Urinary bladder (tissue), 4 donors: ENCODE data around the gene BCAR1. TPM values are rescaled to one million over a fixed set of nuclear protein-coding genes. Genes with fewer than 3 reads are reported as not detected.
A peak's percentile ranks its signal among the peaks of the same experiment; 100 is the strongest.
"Not testable (repeated sequence)": the region's sequence is repeated elsewhere in the genome, so short reads cannot be mapped to it uniquely, and the experiment has no call there.

ENCODE experiments used
- DNase-seq: peaks from one replicate; pipeline ENCODE4 v3.0.0-alpha.2; 2015; ENCODE audit errors: extremely low spot score
- H3K27ac ChIP-seq: one replicate; pipeline ENCODE4 v1.5.1; 2013; ENCODE audit warnings: low read depth, mild to moderate bottlenecking, moderate library complexity
- H3K36me3 ChIP-seq: one replicate; pipeline ENCODE4 v1.6.1; 2013; ENCODE audit warnings: mild to moderate bottlenecking, moderate library complexity; ENCODE audit not compliant: insufficient read depth
- H3K4me1 ChIP-seq: one replicate; pipeline ENCODE4 v1.6.1; 2013; ENCODE audit warnings: mild to moderate bottlenecking, moderate library complexity; ENCODE audit not compliant: insufficient read depth
- H3K4me3 ChIP-seq: one replicate; pipeline ENCODE4 v1.5.1; 2013; ENCODE audit warnings: low read depth, low read length
- WGBS: extraction: QIAGEN DNeasy Blood & Tissue Kit; methylation state at CpG from one replicate; pipeline ENCODE4 v1.1.7; 2013; 5-methylcytosine and 5-hydroxymethylcytosine counted together
- polyA plus RNA-seq: library from polyadenylated mRNA; stranded (reverse); fragments of 200-250 nt; gene quantifications from one replicate; pipeline ENCODE4 v1.2.3, GENCODE V29; 2013
- total RNA-seq: library from RNA; depleted of rRNA; stranded (reverse); fragments of >200 nt; gene quantifications from one replicate; pipeline ENCODE4 v1.2.3, GENCODE V29; 2014
- donor health status: healthy with polysubstance abuse.
- donor health status: healthy.

Gene BCAR1
- total and polyA plus RNA-seq, 2 donors: 24.0 to 40.4 TPM

DNA sequence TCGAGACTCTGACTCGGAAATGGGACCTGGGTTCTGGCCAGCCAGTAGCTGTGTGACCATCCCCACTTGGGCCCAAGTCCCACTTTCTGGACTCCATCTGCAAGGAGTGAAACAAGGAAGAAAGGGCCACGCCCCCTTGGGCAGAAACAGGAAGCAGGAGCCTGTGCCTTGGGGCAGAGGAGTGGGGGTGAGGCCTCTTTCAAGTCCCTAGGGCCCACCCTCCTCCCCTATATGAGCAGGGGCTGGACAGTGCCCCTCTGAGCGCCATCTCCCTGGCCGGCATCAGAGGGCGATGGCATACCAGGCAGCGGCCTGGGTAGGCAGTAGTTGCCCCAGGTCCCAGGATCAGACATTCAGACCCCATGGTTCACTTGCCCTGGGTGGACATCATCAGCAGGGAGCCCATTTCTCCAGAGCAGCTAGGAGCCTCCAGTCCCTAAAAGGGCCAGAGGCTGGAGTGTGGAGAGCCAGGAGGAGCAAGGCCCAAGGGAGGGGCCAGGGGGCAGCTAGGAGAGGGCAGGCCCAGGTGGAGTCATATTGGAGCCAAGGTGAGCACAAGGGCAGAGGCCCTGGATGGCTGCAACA is 7.1 kb downstream of the BCAR1 start:
- H3K4me3 ChIP-seq: no peak overlapping the region
- no peak for DNase-seq
- peak overlapping the region; percentile 94 for H3K27ac ChIP-seq
- WGBS: 47% methylated on average over 7 of the region's 7 CpGs
- no peaks in the 10 kb centered on the region for H3K36me3 ChIP-seq
- H3K4me1 ChIP-seq: peaks cover 2% of the 10 kb centered on the region

DNA sequence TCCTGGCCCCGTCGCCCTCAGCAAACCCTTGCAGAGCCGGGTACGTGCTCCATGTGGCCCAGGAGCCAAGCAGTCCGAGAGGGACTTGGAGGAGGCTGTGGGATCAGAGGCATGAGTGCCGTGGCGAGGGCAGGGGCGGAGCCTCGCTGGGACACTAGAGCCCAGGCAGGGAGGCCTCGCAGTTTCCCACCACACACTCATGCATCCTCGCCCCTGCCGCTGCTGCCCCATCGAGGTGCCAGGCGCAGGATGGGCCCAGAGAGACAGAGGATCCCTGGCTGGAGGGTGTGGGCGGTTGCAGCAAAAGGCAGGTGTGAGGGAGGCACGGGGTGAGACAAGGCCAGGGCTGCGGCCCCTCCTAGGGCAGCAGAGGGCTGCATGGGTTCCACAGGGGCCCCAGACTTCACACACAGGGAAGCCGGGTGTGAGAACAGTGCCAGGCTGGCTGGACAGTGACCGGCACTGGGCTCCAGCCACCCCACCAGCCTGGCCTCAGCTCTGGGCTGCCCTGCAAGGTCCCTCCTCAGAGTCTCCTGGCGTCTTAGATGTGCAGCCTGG is 7.7 kb downstream of the BCAR1 start:
- H3K36me3 ChIP-seq: no peaks in the 10 kb centered on the region
- H3K27ac ChIP-seq: peak overlapping the region; percentile 23
- 61% methylated on average over 20 of the region's 20 CpGs for WGBS
- no peak overlapping the region for H3K4me3 ChIP-seq
- peaks cover 2% of the 10 kb centered on the region for H3K4me1 ChIP-seq
- no peak for DNase-seq

DNA sequence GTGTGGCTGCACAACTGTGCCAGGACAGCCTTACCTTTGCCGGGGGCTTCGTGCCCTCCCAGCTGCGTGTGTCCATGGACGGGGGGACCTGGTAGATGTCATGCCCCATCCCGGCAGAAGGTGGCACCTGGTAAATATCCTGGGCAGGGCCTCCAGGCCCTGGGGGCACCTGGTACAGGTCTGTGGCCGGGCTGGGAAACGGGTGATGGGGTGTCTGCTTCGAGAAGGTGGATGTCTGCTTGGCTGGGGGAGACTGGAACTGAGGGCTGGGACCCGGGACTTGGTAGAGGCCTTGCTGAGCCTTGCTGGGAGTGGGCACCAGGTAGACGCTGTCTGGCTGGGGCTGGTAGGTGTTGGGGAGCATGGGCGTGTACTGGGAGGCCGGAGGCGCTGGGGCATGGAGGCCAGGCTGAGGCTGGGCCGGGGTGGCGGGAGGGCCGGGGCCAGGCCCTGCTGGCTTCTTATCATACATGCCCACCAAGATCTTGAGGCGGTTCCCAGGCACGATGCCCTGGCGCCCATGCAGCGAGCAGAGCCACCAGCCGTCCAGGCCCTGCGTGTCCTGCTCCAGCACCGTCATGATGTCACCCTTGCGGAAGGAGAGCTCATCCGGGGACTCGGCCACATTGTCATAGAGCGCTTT is 8.9 kb downstream of the BCAR1 start:
- not testable (repeated sequence) for H3K4me1 ChIP-seq, H3K27ac ChIP-seq, H3K4me3 ChIP-seq, DNase-seq, H3K36me3 ChIP-seq
- WGBS: 88% methylated on average over 27 of the region's 27 CpGs

DNA sequence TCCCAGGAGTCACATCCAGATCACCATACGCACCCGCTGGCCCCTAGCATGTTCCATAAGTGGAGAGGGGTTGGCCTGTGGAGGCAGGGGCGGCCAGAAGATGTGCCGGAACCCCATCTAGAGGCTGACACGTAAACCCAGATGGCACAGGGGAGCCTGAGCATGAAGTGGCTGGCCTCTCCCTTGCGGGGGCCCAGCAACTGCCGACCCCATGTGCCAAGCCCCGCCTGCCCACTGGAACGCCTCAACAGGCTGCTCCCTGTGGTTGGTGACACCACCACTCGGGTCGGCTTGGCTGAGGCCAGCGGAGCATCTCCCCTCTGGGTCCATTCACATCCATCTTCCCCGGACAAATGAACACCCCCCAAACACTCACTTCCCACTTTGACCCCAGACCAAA is 9.5 kb downstream of the BCAR1 start:
- no peak overlapping the region for H3K4me3 ChIP-seq
- H3K27ac ChIP-seq: no peak overlapping the region
- no peaks in the 10 kb centered on the region for H3K36me3 ChIP-seq
- H3K4me1 ChIP-seq: peaks cover 2% of the 10 kb centered on the region
- DNase-seq: no peak
- 87% methylated on average over 13 of the region's 13 CpGs for whole genome bisulfite sequencing

DNA sequence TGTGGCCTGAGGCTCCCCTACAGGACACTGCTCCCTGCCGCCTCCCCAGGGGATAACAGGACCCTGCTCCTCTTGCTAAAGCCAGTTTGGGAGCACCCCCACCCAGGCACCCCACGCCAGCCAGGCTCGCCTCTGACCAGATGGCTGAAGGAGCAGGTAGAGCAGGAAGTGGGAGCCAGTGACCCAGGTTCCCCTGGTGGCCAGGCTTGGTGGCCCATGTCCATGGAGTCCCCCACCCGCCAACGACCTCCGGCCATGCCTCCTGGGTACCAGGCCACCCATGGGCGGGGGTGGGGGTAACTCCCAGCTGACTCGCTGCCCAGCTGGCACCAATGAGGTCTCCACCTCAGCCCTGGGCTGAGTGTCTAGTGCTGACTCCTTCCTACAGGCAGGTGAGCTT is 10.0 kb downstream of the BCAR1 start:
- Histone ChIP-seq H3K4me1 (peaks cover 2% of the 10 kb centered on the region), H3K27ac (no peak overlapping the region), H3K36me3 (no peaks in the 10 kb centered on the region), H3K4me3 (no peak overlapping the region)
- DNase-seq: no peak
- 82% methylated on average over 8 of the region's 8 CpGs for WGBS

DNA sequence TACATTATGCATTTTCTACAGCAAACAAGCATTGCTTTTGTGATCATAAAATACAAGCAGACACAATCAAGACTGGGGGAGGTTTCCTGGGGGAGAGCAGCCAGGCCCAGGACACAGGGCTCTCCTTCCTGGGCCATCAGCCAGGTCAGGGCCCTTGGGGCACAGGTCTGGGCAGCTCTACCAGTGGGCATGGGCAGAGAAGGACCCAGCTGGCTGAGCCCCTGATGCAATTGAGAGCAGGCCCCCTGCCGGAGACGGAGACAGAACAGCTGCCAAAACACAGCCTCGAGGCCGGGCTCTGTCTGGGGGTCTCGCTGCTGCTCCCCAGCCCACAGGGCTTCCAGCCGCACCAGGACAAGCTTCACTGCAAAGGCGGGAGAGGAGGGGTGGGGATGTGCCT is 10.8 kb downstream of the BCAR1 start:
- not testable (repeated sequence) for H3K4me1 ChIP-seq, H3K36me3 ChIP-seq, H3K27ac ChIP-seq, DNase-seq, H3K4me3 ChIP-seq
- 60% methylated on average over 7 of the region's 7 CpGs for WGBS

DNA sequence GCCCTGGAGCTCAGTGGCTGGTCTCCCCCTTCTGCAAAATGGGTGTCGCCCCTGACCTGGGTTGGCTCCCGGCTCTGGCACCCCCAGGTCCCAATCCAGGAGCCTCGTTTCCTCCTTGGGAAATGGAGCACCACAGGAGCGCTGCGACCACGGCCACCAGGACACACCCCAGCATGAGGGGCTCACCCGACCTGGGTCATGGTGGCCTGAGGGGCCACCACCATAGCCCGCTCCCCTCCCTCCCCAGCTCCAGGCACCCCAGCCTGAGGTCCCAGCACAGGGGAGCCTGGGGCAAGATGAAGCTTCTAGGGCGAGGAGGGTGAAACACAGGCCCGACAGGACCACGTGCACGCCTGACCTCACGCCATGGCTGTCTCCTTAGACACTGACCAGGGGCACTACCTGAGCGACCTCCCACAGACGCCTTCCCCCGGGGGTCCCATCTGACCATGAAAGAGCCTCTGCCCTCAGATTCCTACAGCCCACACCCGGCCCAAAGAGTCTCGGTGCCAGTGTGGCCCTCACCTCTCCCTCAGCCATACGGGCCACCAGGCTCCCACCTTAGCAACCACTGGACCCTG is 11.8 kb downstream of the BCAR1 start:
- no peaks in the 10 kb centered on the region for H3K36me3 ChIP-seq

DNA sequence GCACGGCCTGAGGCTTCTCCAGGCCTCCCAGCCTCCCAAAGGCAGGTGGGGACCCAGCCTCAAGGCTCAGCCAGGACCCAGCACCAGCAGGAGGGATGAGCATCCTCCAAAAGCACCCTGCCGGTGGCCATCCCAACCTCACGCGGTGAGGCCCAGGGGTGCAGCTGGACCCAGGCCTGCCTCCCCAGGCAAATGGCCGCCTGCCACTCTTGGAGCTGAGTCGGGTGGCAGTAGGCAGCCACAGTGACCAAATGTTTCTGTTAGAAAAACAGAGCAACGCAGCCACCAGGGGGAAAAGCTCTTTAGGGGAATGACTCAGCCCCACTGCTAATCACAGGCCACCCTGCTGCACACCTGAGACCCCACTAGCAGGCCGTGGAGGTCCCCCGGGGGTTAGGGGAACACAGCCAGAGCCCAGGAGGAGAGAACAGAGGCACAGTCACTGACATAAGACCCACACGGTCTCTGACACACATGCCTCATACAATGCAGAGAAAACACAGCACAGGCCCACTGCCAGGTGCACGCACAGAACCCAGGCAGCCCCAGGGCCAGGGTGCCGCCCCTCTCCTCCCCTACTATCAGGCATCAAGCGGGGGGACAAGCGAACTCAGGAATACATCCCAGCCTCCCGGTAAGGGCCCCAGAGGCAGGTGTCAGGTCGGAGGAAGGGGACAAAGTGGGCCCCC is 12.4 kb downstream of the BCAR1 start:
- no peak overlapping the region for H3K4me3 ChIP-seq
- no peak overlapping the region for H3K27ac ChIP-seq
- no peaks in the 10 kb centered on the region for H3K36me3 ChIP-seq
- DNase-seq: no peak
- no peaks in the 10 kb centered on the region for H3K4me1 ChIP-seq
- 39% methylated on average over 16 of the region's 16 CpGs for WGBS

More for the DNA sequence above, 11.8 kb downstream of the BCAR1 start:
- Histone ChIP-seq H3K4me3 (no peak overlapping the region), H3K27ac (no peak overlapping the region), H3K4me1 (peaks cover 2% of the 10 kb centered on the region)
- no peak for DNase-seq
- 78% methylated on average over 19 of the region's 19 CpGs for WGBS

DNA sequence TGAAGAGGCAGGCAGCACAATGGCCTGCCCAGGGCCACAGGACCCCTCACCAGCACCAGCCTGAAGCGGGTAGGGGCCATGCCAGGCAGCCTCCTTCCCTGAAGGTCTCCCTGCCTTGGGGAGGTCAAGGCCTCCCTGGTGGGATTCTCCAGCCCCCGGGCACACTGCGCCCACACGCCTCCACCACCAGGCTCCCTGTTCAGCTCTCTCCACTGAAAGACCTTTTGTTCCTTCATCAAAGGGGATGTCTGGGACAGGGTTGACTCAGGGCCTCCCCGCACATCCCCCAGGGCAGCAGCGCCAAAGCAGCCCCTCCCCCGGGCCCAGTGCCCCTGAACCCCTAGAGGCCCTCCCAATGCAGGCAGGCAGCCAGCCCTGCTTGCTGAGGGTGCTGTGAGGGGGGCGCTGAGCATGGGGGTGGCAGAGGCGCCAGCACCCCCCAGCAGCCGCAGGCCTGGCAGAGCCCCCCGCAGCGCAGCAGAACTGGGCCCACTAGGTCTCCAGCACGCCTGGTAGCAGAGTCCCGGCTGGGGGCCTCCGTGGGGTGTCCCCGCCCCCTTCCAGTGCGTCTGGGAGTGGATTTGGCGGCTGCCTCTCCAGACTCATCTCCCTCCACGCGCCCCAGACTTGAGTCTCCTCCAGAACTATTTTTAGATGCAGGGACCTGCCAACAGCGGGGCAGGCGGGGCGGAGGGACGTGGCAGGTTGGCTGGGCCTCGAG is 13.1 kb downstream of the BCAR1 start:
- 30% methylated on average over 25 of the region's 25 CpGs for WGBS
- Histone ChIP-seq H3K4me1 (no peaks in the 10 kb centered on the region), H3K27ac (no peak overlapping the region), H3K36me3 (no peaks in the 10 kb centered on the region), H3K4me3 (no peak overlapping the region)
- DNase-seq: peak; percentile 70

DNA sequence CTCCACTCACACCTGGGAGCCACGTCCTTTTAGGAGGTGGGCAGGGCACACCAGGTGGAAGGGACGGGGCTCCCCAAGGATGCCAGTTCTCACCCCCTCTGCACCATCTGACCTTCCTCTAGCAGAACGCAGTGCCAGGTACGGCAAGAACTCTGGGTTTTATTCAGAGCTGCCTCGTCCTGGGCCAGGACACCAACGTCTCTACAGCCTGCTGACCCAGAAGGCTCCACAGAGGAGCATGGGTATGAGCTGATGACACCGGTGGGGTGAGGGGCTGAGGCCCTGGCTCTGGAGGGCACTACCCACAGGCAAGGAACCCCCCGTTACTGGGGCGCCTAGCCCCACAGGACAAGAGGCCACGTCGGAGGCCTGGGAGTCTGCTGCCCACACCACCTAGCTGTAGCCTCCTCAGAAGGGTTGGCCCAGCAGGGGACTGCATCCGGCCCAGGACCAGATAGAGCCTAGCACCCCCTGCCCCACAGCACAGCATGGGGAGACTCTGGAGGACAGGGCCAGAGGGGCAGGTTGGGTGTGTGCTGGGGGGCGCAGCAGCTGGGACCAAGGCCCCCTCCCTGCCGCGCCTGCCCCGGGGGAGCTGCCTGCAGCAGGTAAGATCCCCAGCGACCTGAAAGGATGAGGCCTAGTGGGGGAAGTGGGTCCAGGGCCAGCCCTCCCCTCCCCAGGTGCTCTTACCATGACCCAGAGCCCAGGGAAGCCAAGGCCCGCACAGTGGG is 13.9 kb downstream of the BCAR1 start:
- Histone ChIP-seq H3K4me1 (no peaks in the 10 kb centered on the region), H3K27ac (no peak overlapping the region), H3K4me3 (no peak overlapping the region), H3K36me3 (no peaks in the 10 kb centered on the region)
- DNase-seq: no peak
- 79% methylated on average over 18 of the region's 18 CpGs for WGBS

DNA sequence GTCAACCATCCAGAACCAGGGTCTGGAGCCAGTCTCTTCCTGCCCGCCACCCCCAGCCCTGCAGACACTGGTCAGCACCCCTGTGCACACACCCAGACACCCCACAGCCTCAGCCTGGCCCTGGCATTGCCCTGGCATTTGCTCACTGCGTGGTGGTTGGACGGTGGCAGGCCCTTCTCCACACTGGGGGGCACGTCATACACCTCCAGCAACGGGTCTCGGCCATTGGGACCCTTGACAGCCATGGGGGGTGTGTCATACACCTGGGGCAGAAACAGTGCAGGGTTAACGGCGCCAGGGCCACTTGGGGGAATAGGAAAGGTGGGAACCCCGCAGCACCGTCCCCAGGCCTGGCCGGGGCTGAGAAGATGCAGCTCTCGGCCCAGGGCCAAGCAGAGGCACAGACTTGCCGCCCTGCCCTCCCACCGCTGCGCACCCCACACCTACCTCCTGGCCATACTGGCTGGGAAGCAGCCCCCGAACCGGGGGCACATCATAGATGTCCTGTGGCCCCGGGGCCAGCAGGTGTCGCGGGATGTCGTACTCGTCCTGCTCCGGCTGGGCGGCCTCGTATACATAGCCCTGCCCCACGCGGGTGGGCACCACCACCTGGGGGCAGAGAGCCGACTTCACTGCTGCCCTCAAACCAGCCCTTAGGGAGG is 14.6 kb downstream of the BCAR1 start:
- Histone ChIP-seq H3K4me3 (no peak overlapping the region), H3K27ac (no peak overlapping the region), H3K36me3 (no peaks in the 10 kb centered on the region), H3K4me1 (no peaks in the 10 kb centered on the region)
- WGBS: 87% methylated on average over 28 of the region's 28 CpGs
- DNase-seq: no peak

DNA sequence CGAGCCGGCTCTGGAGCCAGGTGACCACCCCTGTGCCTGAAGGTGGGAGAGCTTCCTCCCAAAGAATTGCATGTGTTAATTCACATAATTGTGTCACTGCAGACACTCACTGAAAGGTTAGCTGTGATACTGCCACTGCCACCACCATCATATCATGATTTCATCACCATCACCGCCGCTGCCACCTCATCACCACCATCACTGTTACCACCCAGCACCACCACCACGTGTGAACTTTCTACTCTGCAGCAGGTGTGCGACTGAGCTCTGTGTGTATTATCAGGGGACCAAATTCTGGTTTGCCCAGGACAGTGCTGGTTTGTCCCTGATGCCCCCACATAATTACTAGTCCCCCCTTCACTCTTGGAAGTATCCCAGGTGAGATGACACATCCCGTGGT is 15.2 kb downstream of the BCAR1 start:
- H3K4me3 ChIP-seq: no peak overlapping the region
- no peak for DNase-seq
- no peak overlapping the region for H3K27ac ChIP-seq
- 82% methylated on average over 7 of the region's 7 CpGs for WGBS
- no peaks in the 10 kb centered on the region for H3K36me3 ChIP-seq
- no peaks in the 10 kb centered on the region for H3K4me1 ChIP-seq
